GM18868 (cell line): ENCODE results near the gene PHF21B.
"Not testable (repeated sequence)": the region's sequence is repeated elsewhere in the genome, so short reads cannot be mapped to it uniquely, and the experiment has no call there.

Experiments
- ATAC-seq: cut with Tn5 transposase; IDR thresholded peaks from one replicate; pipeline ENCODE4 v1.9.1; 2021; ENCODE audit warnings: mild to moderate bottlenecking, moderate library complexity; ENCODE audit not compliant: unreplicated experiment

PHF21B gene

DNA sequence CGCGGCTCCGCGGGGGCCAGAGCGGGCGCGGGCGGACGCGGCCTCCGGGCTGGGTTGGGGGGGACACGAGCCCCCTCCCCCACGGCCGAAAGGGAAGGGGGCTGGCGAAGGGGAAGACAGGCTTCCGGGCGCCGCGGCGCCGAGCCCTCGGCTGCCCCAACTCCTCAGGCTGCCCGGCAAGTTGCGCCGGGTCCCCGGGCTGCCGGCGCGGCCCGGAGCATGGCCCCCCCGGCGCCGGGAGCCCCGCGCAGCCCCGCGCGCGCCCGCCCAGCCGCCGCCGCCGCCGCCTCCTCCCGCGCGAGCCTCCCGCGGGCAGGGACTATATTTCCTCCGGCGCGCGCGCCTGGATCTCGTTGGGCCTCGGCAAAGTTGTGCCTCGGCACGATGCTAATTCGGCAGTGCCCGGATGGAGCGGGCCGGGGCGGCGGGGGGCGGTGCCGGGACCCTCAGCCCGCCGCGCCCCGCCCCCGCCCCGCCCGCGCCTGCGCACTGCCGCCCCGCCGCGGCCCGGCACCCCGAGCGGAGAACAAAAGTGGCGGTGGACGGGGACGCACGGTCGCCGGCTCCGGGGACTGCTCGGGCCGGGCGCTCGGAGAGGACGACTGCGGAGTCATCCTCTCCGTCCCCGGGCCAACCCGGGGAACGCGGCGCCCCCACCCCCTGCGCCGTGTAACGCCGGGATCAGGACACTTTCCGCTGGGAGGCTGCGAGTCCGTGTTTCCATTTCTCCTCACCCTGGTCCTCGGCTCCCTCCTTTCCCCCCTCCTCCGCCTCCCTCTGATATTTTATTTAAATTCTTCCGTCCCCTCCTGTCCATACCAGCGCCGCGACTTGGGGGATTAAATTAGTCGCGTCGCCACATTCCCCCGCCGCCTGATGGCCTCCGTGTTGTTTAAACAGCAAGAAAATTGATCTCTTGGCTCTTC lies at the start of gene PHF21B:
Gene PHF21B, minus strand, starts transcription at position 400 of the 926 bp plus-strand sequence. CDS start 456 bp downstream, outside the sequence.
- ATAC-seq: no peak

DNA sequence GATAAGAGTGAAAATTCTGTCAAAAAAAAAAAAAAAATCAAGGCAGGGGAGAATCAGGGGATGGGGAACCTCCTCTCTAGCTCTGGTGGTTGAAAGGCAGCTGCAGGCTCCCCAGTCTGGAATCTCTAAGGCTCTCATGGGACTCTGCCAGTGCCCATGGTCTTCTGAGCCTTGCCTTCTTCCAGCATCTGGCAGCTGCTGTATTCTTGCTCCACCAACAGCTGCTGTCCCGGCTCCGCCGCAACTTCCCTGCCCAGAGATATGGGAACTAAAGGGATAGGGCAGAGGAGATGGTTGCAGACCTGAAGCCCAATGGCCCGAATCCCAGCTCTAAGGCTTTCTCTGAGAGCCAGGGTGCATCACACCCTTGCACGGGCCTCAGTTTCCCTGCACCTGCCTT lies 49.5 kb upstream of the PHF21B start:
- no peak for ATAC-seq

DNA sequence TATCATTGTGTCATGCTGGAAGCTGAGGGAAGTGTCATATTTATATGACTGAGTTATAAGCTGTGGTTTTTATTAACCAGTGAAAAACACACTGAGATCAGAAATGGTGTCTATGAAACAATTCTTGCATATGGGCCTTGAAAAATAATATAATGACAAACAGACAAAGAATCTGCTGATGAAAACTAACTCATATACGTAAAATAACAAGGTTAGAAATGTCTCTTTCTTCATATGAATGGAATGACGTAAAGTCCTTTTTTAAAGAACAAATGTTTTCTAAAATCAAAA lies 48.8 kb upstream of the PHF21B start:
- no peak for ATAC-seq

DNA sequence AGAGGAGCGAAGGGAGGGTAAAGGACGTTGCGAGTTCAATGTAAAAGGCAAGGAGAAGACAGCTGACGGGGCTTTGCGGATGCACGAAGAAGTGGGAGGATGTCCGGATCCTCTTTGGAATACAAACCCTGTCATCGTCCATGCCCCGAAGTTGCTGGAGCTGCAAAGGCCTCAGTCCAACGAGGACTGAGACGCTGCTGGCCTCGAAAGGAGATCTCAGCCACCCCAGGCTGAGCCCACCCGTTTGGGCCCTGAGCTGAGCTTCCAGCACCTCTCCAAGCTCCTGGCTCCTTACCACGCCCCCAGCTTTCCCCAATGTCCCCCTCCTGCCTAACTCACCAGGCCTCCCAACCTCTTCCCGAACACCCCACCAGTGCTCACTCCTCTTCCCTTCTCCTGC lies 46.1 kb upstream of the PHF21B start:
- no peak for ATAC-seq

DNA sequence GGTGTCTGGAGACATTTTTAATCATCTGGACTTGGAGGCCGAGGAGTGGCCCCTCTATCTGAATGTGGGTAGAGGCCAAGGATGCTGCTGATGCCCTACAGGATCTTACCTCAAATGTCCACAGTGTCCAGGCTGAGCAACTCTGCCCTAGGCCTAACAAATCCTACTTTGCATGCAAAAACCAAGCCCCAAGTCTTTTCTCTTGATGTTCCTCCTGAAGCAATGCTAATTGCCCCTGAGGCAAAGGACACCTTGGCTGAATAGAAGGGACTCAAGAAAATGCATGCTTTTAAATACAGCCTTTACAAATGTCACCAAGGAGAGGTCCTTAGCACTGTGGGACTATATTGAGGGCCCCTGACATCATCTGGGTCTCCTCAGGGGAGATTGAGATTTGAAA lies 43.8 kb upstream of the PHF21B start:
- ATAC-seq: no peak

DNA sequence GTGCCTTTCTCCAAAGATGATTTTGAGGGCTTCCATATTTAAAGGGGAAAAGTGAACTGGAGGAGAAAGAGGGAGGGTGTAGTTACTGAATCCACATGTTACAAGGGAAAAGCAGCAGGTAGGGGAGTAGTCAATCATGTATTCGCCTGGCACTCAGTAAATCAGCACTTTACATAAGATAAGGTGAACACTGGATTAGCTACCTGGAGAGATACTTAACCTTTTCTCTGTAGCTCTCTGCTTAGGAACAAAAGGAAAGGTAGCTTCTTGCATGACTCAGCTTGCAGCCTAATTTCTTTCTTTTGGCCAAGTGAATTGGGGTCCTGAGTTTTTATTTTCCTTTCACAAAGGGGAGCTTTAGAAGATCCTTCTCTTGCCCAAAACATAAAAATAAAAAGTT lies 43.3 kb upstream of the PHF21B start:
- ATAC-seq: no peak

DNA sequence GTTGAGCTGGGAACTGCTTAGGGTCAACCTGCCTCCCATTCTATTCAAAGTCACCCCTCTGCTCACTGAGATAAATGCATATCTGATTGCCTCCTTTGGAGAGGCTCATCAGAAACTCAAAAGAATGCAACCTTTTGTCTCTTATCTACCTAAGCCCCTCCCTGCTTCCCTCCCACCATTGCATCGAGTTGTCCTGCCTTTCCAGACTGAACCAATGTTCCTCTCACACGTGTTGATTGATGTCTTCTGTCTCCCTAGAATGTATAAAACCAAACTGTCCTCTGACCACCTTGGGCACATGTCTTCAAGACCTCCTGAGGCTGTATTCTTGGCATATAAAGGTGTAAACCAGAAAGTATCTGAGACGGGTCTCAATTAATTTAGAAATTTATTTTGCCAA lies 42.9 kb upstream of the PHF21B start:
- ATAC-seq: not testable (repeated sequence)

DNA sequence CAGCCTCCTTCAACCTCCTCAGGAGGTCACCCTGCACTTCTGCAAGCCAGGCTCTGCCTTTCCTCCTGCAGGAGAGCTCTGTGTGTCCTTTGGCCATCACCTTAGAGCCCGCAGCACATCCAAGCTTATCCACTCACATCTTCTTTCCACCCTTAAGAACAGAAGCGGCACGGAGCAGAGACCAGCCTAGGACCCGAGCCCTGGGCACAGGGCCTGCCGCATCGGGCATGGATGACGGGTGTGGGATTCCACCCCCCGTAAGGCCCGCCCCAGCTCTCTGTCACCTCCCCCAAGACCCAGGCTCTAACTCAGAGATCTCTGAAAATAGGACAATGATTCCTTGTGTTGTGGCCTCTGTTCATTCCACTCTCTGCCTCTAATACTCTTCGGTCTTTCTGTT lies 42.1 kb upstream of the PHF21B start:
- ATAC-seq: no peak

DNA sequence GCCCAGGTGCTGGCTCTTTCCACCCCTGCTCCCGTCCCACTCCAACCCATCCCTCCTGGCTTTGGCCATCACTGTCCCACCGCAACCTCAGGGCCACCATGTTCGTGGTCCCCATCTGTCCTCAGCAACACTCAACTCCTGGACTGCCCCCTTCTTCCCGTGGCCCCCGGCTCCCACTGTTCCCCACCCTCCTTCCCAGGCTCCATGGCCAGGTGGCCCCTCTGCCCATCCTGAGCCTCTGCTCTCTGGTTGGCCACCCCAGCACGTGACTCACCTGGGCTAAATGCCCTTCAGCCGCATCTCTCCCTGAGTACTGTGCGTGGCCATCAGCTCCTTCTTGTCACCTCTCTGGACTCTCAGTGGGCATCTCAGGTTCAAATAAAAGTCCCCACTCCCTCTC lies 41.6 kb upstream of the PHF21B start:
- no peak for ATAC-seq

DNA sequence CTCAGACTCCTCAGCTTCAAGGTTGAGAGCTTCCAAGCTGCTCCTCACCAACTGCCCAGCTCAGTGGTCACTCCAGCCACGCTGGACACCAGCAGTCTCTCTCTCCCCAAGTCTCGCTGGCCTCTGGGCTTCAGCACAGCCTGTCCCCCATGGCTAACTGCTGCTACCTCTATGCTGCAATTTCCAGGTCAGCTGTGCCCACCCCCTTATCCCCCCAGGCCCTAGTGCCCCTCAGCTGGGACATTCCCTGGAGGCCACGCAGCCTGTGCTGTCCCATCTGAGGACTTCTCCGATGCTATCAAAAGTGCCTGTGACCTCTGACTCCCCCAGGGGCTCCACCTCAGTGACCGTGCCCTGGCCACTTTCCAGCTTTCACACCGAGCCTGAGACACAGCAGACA lies 37.5 kb upstream of the PHF21B start:
- ATAC-seq: no peak

DNA sequence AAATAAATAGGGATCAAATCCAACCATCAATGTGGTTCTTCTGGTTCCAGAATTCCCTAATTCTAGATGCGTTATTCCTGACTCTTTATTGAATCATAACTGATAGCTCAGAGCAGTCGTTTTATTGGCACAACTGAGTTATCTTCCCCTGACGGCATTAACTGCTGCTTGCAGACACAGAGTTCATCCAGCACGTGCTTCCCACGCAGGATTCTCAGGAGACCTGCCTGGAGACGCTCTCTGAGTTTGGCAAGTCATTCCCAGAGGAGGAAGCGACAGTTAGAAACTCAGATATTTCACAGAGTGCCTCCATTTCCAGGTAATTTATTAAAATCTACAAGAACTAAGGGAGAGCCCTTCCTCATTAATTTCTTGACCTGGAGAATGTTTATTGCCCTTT lies 35.4 kb upstream of the PHF21B start:
- no peak for ATAC-seq

DNA sequence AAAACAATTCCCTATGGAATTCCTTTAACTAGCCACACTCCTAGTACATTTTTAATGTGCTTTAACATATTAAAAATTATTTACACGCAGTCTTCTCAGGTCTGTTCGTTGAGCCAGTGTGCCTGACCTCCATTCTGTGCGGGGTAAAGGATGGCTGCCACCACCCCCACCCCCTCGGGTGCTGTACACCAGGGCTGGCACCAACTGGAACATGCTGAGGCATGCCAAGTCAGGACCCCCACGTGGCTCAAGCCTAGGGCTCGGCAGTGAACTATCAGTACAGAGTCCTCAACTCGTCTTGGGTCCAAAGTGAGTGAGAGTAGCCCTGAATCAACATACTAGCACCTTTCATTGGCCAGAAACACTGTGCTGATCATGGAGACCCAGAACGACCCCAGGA lies 32.5 kb upstream of the PHF21B start:
- ATAC-seq: no peak

DNA sequence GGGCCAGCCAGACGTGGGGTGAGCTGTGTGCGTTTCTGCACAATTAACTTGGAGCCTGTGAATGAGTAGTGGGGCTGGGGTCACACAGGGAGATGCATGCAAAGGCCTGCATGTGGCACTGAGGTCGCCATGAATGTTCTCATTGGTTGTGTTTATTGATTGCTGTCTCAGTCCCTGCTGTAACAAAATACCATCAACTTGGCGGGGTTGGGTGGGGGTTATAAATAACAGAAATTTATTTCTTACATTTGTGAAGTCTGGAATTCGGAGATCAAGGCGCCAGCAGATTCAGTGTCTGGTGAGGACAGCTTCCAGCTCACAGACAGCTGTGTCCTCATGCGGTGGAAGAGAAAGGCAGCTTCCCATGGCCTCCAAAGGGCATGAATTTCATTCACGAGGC lies 29.3 kb upstream of the PHF21B start:
- ATAC-seq: no peak

DNA sequence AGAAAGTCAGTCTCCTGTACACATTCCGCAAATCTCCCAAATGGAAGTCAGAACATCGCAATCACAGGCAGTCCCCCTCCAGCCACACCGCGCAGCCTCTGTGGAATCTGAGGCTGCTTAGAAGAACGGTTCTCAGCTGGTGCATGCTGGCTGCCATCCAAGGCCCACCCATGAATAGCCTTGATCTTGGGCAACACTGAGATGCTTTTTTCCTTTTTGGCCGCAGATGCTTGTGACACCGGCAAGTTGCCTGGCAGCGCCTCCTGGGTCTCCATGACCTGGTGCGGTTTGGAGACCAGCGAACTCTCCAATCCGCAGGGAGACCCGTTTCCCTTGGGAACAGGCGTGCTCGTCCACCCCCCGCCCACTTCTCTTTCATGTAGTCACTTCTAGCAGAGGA lies 26.3 kb upstream of the PHF21B start:
- no peak for ATAC-seq

DNA sequence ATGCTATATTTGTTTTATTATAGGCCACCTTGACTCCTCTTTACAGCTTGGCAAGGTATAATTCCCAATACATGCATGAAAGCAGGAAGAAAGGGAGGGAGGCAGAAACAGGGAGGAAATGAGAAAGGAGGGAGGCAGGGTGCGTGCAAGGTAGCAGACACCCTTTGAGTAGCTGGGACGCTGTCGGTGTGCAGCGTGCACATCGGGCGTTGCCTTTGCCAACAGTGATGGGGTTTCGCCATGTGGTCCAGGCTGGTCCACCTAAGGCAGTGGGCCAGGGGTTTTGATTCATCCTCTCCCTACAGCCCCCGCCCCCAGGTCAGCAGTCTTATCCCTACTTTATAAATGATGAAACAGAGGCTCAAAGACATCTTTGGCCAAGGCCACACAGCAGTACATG lies 25.0 kb upstream of the PHF21B start:
- ATAC-seq: no peak

DNA sequence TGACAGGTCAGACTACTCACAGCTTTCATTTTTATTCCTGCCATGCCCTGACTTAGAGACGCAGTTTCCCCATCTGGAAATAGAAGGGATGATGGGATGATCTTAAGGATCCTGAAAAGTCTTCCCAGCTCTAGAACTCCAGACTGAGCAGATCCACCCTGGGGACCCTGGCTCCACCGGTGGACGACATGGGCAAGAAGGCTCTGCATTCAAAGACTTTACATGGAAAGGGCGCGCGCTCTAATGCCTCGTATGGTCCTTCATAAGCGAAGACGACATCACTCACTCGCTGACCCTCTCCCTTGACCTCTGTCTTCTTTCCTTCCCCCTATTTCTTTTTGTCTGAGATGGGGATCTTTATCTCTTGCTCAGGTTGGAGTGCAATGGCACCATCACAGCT lies 24.4 kb upstream of the PHF21B start:
- no peak for ATAC-seq

DNA sequence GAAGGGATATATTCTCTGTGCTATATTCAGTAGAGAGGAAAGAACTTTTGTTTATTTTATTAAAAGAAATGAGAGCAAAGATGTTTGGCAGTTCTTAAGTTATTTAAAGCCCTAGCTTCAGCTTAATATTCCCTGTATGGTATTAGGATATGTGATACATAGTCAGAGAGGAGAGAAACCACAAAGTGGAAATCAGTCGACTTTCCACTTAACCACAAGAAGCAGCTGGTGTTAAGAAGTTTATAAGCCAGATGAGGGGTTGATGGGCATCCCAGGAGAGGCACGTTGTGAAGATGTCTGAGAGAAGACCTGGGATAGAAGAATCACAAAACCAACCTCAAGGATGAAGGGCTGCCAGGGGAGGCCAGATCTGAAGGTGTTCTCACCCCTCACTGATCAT lies 23.3 kb upstream of the PHF21B start:
- ATAC-seq: no peak

DNA sequence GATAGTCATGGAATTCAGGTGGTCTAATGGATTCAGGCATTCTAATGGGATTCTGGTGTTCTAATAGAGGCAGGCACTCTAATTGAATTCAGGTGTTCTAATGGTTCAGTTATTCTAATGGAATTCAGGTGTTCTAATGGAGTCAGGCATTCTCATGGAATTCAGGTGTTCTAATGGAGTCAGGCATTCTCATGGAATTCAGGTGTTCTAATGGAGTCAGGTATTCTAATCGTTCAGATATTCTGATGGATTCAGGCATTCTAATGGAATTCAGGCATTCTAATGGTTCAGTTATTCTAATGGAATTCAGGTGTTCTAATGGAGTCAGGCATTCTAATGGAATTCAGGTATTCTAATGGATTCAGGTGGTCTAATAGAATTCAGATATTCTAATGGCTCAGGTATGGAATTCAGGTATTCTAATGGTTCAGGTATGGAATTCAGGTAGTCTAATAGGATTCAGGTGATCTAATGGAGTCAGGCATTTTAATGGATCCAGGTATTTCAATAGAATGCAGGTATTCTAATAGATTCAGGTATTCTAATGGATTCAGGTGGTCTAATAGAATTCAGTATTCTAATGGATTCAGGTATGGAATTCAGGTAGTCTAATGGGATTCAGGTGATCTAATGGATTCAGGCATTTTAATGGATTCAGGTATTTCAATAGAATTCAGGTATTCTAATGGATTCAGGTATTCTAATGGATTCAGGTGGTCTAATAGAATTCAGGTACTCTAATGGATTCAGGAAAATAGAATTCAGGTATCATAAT lies 22.0 kb upstream of the PHF21B start:
- no peak for ATAC-seq

DNA sequence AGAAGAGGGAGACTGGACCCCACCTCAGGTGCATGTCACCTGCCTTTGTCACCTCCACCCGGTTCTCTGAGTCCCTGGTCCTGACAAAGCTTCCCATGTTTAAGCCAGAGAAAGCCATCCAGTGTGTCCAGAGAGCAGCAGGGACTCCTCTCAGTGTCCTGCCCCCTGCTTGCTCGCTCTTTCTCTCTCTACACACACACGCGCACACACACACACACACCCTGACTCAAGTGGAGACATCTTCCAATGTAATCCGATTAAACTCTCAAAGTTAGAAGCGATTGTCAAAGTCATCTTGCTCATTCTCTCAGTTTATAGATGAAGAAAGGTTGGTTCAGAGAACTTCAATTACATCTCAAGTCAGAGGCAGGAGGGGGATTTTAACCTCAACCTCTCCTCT lies 19.7 kb upstream of the PHF21B start:
- ATAC-seq: no peak

DNA sequence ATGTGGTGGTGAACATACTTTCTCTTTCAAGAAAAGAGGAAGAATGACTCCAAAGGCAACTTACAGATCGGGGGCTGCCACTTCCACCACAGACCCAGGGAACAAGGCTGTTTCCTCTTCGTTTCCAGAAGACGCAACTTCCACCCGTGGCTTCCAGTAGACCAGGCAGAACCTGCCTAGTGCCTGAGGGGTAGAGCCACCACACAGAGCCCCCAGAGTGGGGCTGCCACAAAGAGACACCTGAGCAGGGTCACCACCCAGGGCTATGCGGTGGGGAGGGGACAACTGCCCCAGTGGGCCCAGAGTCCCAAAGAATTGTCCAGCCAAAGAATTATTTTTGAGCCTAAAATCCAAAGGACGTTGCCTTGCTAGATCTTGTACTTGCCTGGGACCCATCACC lies 16.7 kb upstream of the PHF21B start:
- ATAC-seq: no peak

DNA sequence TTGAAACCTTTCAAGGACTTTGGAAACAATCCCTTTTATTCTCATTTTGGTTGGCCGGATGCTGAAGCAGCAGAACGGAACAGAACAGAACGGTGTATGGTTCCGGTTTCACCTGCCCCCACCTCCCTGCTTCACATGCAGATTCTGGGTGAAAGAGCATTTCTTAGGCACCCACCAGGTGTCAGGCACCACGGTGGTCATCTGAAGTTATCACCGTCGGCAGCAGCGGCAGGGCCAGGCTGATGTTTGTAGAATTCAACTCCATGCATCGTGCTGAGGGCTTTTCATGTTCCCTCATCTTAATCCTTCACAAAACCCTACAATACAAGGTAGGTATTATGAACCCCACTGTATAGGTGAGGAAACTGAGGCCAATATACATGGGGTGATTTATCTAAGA lies 13.6 kb upstream of the PHF21B start:
- no peak for ATAC-seq

DNA sequence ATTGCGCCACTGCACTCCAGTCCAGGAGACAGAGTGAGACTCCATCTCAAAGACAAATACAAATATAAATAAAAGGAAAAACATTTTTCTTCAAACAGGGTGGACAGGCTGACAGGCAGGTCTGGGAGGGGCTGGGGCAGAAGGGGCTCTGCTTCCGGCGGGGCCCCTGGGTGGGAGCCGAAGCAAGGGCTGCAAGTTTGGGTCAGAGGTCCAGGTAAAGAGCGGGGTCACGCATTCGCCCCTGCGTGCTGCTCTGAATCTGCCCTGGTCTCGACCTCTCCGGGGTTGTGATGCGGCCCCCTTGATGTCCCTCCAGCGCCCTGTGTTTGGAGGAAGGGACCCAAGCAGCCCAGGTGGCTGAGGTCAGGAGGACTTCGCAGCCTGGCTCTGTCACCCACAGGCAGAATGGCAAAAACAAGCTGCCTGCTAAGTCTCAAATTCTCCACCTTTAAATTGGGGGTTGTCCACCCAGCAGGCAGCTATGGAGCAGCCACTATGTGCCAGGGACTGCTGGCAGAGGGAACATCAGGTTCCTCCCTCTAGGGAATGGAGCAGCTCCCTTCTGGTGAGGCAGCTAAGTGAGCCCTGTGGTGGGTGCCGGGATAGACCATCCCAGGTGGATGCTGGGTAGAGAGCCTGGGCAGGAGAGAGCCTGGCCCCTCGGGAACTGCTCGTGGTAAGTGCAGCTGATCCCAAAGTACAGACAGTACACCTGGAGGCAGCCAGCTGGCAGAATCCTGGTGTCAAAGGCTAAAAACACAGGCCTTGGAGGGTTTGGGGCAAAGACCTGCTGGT lies 10.3 kb upstream of the PHF21B start:
- ATAC-seq: no peak
